Keratinocyte (primary cell): ENCODE data around the gene MRPL16.

Experiments
- EZH2 ChIP-seq: IDR thresholded peaks from one replicate; pipeline ENCODE4 v1.6.1; 2012; ENCODE audit warnings: inconsistent platforms, mild to moderate bottlenecking, low read length, moderate library complexity
- TF ChIP-seq, protein P1 (sequence below), 3 experiments: IDR thresholded peaks in 1 of 3; conservative IDR thresholded peaks in 1 of 3; optimal IDR thresholded peaks in 1 of 3; 2 replicates in 2 of 3; 3 replicates in 1 of 3; pipeline versions ENCODE3 to v1.5.1; 2011; ENCODE audit warnings: low read length in 3 of 3, mild to moderate bottlenecking in 3 of 3, moderate library complexity in 2 of 3, control low read depth in 1 of 3, inconsistent platforms in 1 of 3; ENCODE audit not compliant: insufficient read depth in 2 of 3; ENCODE audit errors: extremely low read depth in 1 of 3

DNA sequence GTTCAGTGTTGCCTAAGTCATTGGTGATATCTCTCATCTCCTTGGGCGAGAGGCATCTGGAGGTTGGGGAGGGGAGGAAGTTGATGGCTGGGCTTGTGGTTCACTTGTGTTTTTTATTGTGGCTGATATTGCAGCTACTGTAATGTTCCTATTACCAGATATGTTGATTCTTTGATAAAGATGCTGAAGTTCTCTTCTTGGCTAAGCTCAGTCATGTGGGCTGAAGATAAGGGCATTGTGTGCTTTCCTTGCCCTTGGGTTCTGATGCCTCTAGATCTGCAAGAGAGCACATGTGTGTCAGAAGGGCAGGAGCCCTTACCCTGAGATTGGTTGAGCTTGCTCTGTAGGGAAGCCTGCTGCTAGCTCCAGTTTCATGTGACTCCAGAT lies 43.4 kb downstream of the MRPL16 start:
- TF ChIP-seq EZH2, result no peak
- TF ChIP-seq, protein P1, sequence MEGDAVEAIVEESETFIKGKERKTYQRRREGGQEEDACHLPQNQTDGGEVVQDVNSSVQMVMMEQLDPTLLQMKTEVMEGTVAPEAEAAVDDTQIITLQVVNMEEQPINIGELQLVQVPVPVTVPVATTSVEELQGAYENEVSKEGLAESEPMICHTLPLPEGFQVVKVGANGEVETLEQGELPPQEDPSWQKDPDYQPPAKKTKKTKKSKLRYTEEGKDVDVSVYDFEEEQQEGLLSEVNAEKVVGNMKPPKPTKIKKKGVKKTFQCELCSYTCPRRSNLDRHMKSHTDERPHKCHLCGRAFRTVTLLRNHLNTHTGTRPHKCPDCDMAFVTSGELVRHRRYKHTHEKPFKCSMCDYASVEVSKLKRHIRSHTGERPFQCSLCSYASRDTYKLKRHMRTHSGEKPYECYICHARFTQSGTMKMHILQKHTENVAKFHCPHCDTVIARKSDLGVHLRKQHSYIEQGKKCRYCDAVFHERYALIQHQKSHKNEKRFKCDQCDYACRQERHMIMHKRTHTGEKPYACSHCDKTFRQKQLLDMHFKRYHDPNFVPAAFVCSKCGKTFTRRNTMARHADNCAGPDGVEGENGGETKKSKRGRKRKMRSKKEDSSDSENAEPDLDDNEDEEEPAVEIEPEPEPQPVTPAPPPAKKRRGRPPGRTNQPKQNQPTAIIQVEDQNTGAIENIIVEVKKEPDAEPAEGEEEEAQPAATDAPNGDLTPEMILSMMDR (optimal IDR thresholded peaks at IDR 0.05 in 1 of 3, IDR thresholded peaks at IDR 0.05 in 1 of 3, conservative IDR thresholded peaks at IDR 0.05 in 1 of 3; ENCODE audit: extremely low read depth in 1 of 3, insufficient read depth in 2 of 3, low read length in 3 of 3), result no peak
